IMR-90 (cell line): ENCODE measurements around the gene GLI1.

Experiments
- BHLHE40 ChIP-seq: fragments of 150-350 bp; IDR thresholded peaks from 2 replicates; pipeline ENCODE4 v1.6.1; 2016; ENCODE audit warnings: mild to moderate bottlenecking, low read depth, low read length
- CTCF ChIP-seq: conservative IDR thresholded peaks from 2 replicates; pipeline ENCODE4 v1.5.1; 2012; ENCODE audit warnings: mild to moderate bottlenecking, low read depth, low read length, improper control_type of control experiment
- MXI1 ChIP-seq: IDR thresholded peaks from 2 replicates; pipeline ENCODE4 v1.6.1; 2012; ENCODE audit warnings: low read depth, mild to moderate bottlenecking, low read length, moderate library complexity, borderline replicate concordance
- SMC3 ChIP-seq: fragments of 150-350 bp; IDR thresholded peaks from 2 replicates; pipeline ENCODE4 v1.6.1; 2016; ENCODE audit warnings: low read depth, mild to moderate bottlenecking, antibody characterized with exemption, low read length, moderate library complexity
- TF ChIP-seq, protein P1 (sequence below): fragments of 150-350 bp; IDR thresholded peaks from 2 replicates; pipeline ENCODE4 v1.6.1; 2017; ENCODE audit warnings: mild to moderate bottlenecking, antibody characterized with exemption, low read length, low read depth

DNA sequence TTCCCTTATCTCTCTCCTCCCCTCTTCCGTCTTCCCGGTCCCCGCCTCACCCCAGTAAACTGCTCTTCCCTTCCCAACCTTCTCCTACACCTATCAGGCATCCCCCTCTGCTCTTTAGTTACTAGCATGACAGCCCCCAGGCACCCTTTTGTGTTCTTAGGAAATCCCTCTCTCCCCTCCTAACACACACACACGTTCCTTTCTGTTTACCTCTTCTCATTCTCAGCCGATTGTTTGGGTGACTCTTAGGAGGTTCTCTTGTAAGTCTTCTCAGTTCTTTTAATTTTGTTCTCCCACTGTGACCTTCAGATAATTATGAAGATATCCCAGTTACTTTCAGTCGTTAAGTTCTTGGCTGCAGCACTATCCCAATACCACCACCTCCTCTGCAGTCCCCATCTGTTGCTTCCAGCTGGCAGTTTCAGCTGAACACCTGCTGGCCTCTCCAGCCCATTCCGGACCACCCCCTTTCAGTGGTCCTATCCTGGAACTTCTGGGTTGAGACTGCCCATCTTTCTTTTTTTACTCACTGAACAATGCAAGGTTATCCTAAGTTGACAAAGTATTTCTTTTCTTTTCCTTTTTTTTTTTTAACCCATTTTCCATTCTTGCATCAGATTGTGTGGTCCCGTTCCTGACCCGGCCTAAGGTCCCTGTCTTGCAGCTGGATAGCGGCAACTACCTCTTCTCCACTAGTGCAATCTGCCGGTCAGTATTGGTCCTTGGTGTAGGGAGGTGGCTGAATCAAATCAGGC, 29.0 kb downstream of the GLI1 start:
- TF ChIP-seq CTCF: no peak
- no peak for TF ChIP-seq BHLHE40
- TF ChIP-seq, protein P1, sequence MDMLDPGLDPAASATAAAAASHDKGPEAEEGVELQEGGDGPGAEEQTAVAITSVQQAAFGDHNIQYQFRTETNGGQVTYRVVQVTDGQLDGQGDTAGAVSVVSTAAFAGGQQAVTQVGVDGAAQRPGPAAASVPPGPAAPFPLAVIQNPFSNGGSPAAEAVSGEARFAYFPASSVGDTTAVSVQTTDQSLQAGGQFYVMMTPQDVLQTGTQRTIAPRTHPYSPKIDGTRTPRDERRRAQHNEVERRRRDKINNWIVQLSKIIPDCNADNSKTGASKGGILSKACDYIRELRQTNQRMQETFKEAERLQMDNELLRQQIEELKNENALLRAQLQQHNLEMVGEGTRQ: no peak
- TF ChIP-seq SMC3: no peak
- no peak; the same call in 1 of the 2 replicates for TF ChIP-seq MXI1
